Adrenal gland (tissue), 5 donors: ENCODE measurements around the gene SBK1.

Source experiments
- POLR2A ChIP-seq, 2 donors: fragments of 450-650 bp; IDR thresholded peaks; one replicate each; pipeline ENCODE4 v1.6.1; 2017; ENCODE audit warnings: antibody characterized with exemption in 2 of 2, mild to moderate bottlenecking in 2 of 2, moderate library complexity in 1 of 2
- TF ChIP-seq, protein P1 (sequence below), 6 experiments: fragments of 450-650 bp in 4 of 6; fragments of 200-600 bp in 2 of 6; sonication (generic) in 1 of 6; IDR thresholded peaks; 1 replicate in 5 of 6; 2 replicates in 1 of 6; pipeline versions ENCODE4 v1.5.1 to v1.8.0; 2016 to 2021; ENCODE audit warnings: antibody characterized with exemption in 6 of 6, mild to moderate bottlenecking in 2 of 6, moderate library complexity in 1 of 6
- donor health status: DM: no; HTN: no; CAD: no.

DNA sequence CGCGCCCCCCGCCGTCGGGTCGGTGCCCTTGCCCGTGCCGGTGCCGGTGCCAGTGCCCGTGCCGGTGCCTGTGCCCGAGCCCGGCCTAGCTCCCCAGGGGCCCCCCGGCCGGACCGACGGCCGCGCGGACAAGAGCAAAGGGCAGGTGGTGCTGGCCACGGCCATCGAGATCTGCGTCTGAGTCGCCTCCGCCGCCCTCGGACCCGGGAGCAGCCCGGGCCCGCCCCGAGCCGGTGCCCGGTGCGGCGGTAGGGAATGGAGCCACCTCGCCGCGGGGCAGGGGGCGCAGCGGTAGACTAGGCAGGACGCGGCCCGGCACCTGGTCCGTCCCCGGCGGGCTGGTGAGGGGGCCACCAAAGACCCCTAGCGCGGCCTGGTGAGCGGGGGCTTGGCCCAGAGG, 28.4 kb downstream of the SBK1 start:
- TF ChIP-seq, protein P1, sequence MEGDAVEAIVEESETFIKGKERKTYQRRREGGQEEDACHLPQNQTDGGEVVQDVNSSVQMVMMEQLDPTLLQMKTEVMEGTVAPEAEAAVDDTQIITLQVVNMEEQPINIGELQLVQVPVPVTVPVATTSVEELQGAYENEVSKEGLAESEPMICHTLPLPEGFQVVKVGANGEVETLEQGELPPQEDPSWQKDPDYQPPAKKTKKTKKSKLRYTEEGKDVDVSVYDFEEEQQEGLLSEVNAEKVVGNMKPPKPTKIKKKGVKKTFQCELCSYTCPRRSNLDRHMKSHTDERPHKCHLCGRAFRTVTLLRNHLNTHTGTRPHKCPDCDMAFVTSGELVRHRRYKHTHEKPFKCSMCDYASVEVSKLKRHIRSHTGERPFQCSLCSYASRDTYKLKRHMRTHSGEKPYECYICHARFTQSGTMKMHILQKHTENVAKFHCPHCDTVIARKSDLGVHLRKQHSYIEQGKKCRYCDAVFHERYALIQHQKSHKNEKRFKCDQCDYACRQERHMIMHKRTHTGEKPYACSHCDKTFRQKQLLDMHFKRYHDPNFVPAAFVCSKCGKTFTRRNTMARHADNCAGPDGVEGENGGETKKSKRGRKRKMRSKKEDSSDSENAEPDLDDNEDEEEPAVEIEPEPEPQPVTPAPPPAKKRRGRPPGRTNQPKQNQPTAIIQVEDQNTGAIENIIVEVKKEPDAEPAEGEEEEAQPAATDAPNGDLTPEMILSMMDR (IDR thresholded peaks at IDR 0.05): no peak
- TF ChIP-seq POLR2A (IDR thresholded peaks at IDR 0.05): no peak
